Muscle of leg (tissue), 11 donors: Measurements from ENCODE around the gene ADGRB3. TPM values are rescaled to one million over a fixed set of nuclear protein-coding genes. Genes with fewer than 3 reads are reported as not detected.

Experiments
- DNase-seq: peaks from one replicate; pipeline ENCODE4 v3.0.0; 2013
- H3K27ac ChIP-seq: one replicate; pipeline ENCODE4 v1.5.1; 2013; ENCODE audit warnings: mild to moderate bottlenecking, low read length, control low read depth
- H3K27me3 ChIP-seq: one replicate; pipeline ENCODE4 v1.6.1; 2013; ENCODE audit warnings: low read length; ENCODE audit not compliant: control insufficient read depth, insufficient read depth
- H3K36me3 ChIP-seq: one replicate; pipeline ENCODE4 v1.6.1; 2013; ENCODE audit warnings: low read length; ENCODE audit not compliant: control insufficient read depth, insufficient read depth
- H3K4me1 ChIP-seq: one replicate; pipeline ENCODE4 v1.6.1; 2013; ENCODE audit warnings: low read length; ENCODE audit not compliant: control insufficient read depth, insufficient read depth
- H3K4me3 ChIP-seq: one replicate; pipeline ENCODE4 v1.5.1; 2013; ENCODE audit warnings: low read length, control low read depth
- H3K9me3 ChIP-seq: replicated peaks from 2 replicates; pipeline ENCODE4 v1.6.1; 2013; ENCODE audit warnings: low read depth, low read length; ENCODE audit not compliant: control insufficient read depth
- WGBS: methylation state at CpG from one replicate; pipeline ENCODE4 v1.1.5; 2013; ENCODE audit warnings: missing lambda C conversion rate; ENCODE audit not compliant: insufficient coverage; 5-methylcytosine and 5-hydroxymethylcytosine counted together
- polyA plus RNA-seq, 8 donors: library from polyadenylated mRNA; unstranded; fragments of 120-200 nt; gene quantifications; one replicate each; pipeline versions ENCODE4 v1.2.1 to v1.2.3, GENCODE V29; 2013; ENCODE audit warnings: inconsistent platforms in 1 of 8, low replicate concordance in 1 of 8; ENCODE audit not compliant: insufficient read length in 8 of 8, insufficient read depth in 1 of 8
- total RNA-seq: library from RNA; stranded (reverse); fragments of 120-200 nt; gene quantifications from one replicate; pipeline ENCODE4 v1.2.4, GENCODE V29; 2013

ADGRB3 gene
- total and polyA plus RNA-seq, 9 donors, result 0.78 to 2.6 (median 1.3) TPM

GRCh38 chr6:69007781-69008180, 372.7 kb downstream of the ADGRB3 start:
- WGBS, result 39% methylated on average over 2 of the region's 3 CpGs
- Histone ChIP-seq H3K4me1 (no peaks in the 10 kb centered on the region), H3K9me3 (no peaks in the 10 kb centered on the region)

DNA sequence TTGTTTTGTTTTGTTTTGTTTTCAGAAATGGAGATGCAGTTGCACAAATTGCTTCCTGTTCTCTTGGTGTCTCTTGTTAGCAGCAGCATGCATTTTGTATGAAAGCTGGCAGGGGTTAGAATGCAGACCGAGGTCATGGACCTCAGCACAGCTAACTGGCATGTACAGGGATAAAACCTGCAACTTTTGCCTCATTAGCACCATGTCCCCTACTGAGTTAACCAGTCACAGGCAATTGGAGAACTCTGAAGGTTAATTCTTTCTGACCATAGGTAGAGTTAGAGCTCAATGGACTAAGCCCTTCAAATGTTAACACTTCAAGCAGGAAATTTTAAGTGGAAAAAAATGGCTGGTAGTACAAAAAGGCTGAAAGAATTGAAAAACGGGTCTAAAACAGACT, 377.1 kb downstream of the ADGRB3 start:
- Histone ChIP-seq H3K4me1 (no peaks in the 10 kb centered on the region), H3K4me3 (no peak overlapping the region), H3K27me3 (no peaks in the 10 kb centered on the region), H3K27ac (no peak overlapping the region), H3K36me3 (no peaks in the 10 kb centered on the region), H3K9me3 (no peaks in the 10 kb centered on the region)
- no peak for DNase-seq
- WGBS, result no CpG with 5 or more reads among the region's 2 CpGs

More at GRCh38 chr6:69007781-69008180, 372.7 kb downstream of the ADGRB3 start:
- Histone ChIP-seq H3K36me3 (no peaks in the 10 kb centered on the region), H3K27ac (no peak overlapping the region), H3K4me3 (no peak overlapping the region), H3K27me3 (no peaks in the 10 kb centered on the region)
- DNase-seq, result no peak

DNA sequence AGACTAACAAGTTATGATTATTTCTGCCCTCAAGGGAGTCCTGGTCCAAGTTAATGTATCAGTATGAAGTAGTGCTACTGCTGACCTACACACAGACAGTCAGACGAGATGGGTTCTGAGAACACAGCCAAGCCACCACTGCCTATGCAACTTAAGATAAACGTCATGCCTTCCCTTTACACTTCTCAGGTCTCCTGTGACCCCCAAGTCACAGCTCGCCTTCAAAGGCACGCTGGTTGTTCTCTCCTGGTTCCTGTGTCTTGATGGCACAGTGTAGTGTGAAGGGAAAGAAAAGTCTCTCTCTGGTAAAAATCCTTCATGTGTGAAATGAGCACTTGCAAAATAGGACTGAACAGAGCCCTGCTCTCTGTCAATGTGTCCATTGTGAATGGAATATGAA, 377.8 kb downstream of the ADGRB3 start:
- no peak for DNase-seq
- 67% methylated on average over 1 of the region's 4 CpGs for WGBS
- H3K36me3 ChIP-seq, result no peaks in the 10 kb centered on the region
- H3K27me3 ChIP-seq, result no peaks in the 10 kb centered on the region
- H3K4me1 ChIP-seq, result no peaks in the 10 kb centered on the region
- no peak overlapping the region for H3K4me3 ChIP-seq
- no peak overlapping the region for H3K27ac ChIP-seq
- H3K9me3 ChIP-seq, result no peaks in the 10 kb centered on the region

GRCh38 chr6:69018906-69019305, 383.8 kb downstream of the ADGRB3 start:
- H3K4me1 ChIP-seq, result no peaks in the 10 kb centered on the region
- H3K36me3 ChIP-seq, result no peaks in the 10 kb centered on the region
- DNase-seq, result no peak
- H3K9me3 ChIP-seq, result no peaks in the 10 kb centered on the region
- H3K27ac ChIP-seq, result no peak overlapping the region
- no peaks in the 10 kb centered on the region for H3K27me3 ChIP-seq
- H3K4me3 ChIP-seq, result no peak overlapping the region
- WGBS, result no CpG with 5 or more reads among the region's 1 CpG

GRCh38 chr6:69019832-69020231, 384.8 kb downstream of the ADGRB3 start:
- 43% methylated on average over 3 of the region's 4 CpGs for WGBS

GRCh38 chr6:69022993-69023392, 387.9 kb downstream of the ADGRB3 start:
- no peaks in the 10 kb centered on the region for H3K27me3 ChIP-seq
- no peaks in the 10 kb centered on the region for H3K9me3 ChIP-seq
- no peak for DNase-seq
- no peak overlapping the region for H3K4me3 ChIP-seq
- H3K4me1 ChIP-seq, result no peaks in the 10 kb centered on the region
- WGBS, result no CpG with 5 or more reads among the region's 1 CpG
- no peaks in the 10 kb centered on the region for H3K36me3 ChIP-seq
- no peak overlapping the region for H3K27ac ChIP-seq

More at GRCh38 chr6:69019832-69020231, 384.8 kb downstream of the ADGRB3 start:
- Histone ChIP-seq H3K4me3 (no peak overlapping the region), H3K27me3 (no peaks in the 10 kb centered on the region), H3K27ac (no peak overlapping the region), H3K4me1 (no peaks in the 10 kb centered on the region), H3K36me3 (no peaks in the 10 kb centered on the region), H3K9me3 (no peaks in the 10 kb centered on the region)
- DNase-seq, result no peak

DNA sequence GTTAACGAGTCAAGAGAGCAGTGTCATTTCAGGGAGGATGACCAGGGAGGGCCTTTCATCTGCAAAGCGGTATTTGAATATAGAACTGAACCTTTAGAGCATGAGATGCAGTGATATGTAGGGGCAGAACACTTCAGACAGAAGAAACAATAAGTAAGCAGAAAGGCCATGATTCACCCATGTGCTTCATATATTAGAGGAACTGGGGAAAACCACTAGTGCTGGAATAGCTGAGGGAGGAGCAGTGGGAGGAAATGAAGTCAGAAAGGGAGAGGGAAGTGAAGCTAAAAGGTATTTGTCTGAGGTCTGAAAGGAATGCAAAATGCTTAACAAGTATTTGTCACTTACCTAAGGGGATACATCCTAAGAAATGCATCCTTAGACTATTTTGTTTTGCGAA, 391.2 kb downstream of the ADGRB3 start:
- Histone ChIP-seq H3K4me1 (no peaks in the 10 kb centered on the region), H3K27ac (no peak overlapping the region), H3K36me3 (no peaks in the 10 kb centered on the region), H3K9me3 (no peaks in the 10 kb centered on the region), H3K4me3 (no peak overlapping the region), H3K27me3 (no peaks in the 10 kb centered on the region)
- DNase-seq, result no peak
- 100% methylated on average over 2 of the region's 3 CpGs for WGBS

DNA sequence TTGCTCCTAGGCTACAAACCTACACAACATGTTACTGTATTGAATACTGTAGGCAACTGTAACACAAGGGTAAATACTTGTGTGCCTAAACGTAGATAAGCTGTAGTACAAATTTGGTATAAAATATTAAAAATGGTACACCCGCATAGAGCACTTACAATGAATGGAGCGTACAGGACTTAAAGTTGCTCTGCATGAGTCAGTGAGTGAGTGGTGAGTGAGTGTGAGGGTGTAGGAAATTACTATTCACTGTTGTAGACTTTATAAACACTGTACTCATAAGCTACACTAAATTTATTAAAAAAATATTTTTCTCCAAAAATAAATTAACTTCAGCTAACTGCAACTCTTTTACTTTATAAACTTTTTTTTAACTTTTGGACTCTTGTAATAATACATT, 391.6 kb downstream of the ADGRB3 start:
- no peaks in the 10 kb centered on the region for H3K36me3 ChIP-seq

DNA sequence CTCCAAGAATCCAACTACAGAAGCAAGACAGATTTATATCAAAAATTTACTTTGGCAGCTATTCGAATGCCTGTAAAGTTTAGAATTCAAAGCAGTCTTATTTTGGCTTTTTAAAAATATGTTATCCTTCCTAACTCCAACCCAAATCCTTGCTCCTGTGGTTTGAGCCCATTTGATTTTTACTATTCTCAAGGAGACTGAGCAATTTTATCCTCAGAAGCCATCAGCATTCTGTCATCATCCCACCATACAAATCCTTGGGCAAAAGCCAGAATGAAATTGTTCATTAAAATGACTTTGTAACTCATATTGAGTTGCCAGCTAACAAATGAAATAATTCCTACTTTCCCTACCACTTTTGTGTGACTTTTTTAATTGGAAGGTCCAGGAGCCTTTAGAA, 392.8 kb downstream of the ADGRB3 start:
- Histone ChIP-seq H3K27me3 (no peaks in the 10 kb centered on the region), H3K27ac (no peak overlapping the region), H3K9me3 (no peaks in the 10 kb centered on the region), H3K4me1 (no peaks in the 10 kb centered on the region), H3K36me3 (no peaks in the 10 kb centered on the region), H3K4me3 (no peak overlapping the region)
- no peak for DNase-seq
- no CpG with 5 or more reads among the region's 1 CpG for WGBS

More for the DNA sequence above, 391.6 kb downstream of the ADGRB3 start:
- DNase-seq, result no peak
- no peaks in the 10 kb centered on the region for H3K27me3 ChIP-seq
- no peaks in the 10 kb centered on the region for H3K9me3 ChIP-seq
- H3K4me1 ChIP-seq, result no peaks in the 10 kb centered on the region
- no peak overlapping the region for H3K4me3 ChIP-seq
- no peak overlapping the region for H3K27ac ChIP-seq
- no CpG with 5 or more reads among the region's 3 CpGs for WGBS

DNA sequence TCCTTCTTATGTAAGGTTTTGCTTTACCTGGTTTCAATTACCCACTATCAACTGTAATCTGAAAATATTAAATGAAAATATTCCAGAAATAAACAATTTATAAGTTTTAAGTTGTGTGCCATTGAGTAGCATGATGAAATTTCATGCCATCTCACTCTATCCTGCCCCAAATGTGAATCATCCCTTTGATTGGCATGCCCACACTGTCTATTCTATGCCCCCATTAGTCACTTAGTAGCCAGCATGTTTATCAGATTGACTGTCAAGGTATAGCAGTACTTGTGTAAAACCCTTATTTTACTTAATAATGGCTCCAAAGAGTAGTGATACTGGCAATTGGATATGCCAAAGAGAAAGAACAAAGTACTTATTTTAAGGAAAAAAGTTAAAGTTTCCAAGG, 403.8 kb downstream of the ADGRB3 start:
- no peaks in the 10 kb centered on the region for H3K36me3 ChIP-seq
- no peaks in the 10 kb centered on the region for H3K4me1 ChIP-seq
- no peak overlapping the region for H3K27ac ChIP-seq
- H3K9me3 ChIP-seq, result no peaks in the 10 kb centered on the region
- no peak for DNase-seq
- H3K27me3 ChIP-seq, result no peaks in the 10 kb centered on the region
- no peak overlapping the region for H3K4me3 ChIP-seq

DNA sequence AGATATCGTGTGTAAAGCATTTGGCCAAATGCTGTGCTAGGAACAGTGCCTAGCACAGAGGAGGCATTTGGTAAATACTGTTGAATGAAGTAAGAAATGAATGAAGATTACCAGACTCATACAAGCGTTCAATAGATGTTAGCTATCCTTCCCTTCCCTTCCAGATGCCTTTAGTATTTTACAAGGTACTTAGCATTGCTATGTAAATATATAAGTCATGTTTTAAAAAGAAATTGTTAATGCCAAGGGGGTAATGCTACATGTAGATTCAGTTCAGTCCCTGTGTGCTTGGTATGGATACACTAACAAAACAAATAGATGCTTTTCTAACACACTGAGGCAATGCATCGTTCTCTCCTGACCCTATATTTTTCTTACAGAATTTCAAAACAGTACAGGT, 407.2 kb downstream of the ADGRB3 start:
- Histone ChIP-seq H3K27me3 (no peaks in the 10 kb centered on the region), H3K9me3 (no peaks in the 10 kb centered on the region), H3K27ac (no peak overlapping the region), H3K4me3 (no peak overlapping the region), H3K4me1 (no peaks in the 10 kb centered on the region), H3K36me3 (no peaks in the 10 kb centered on the region)
- WGBS, result no CpG with 5 or more reads among the region's 3 CpGs
- DNase-seq, result no peak
